Activated T-cell treated with anti-CD3 and anti-CD28 coated beads, Interleukin-2, amount 50 U/mL, for 72 hours (primary cell): ENCODE measurements around the gene NEAT1. TPM values are rescaled to one million over a fixed set of nuclear protein-coding genes. Genes with fewer than 3 reads are reported as not detected.

Experiments used
- ATAC-seq, 2 donors: fragments of 150-1000 bp; cut with Tn5 transposase; replicated peaks in 1 of 2; 2 replicates each; pipeline ENCODE4 v1.10.0; 2021; ENCODE audit warnings: moderate library complexity in 2 of 2, mild to moderate bottlenecking in 1 of 2
- DNase-seq, 2 donors: peaks; one replicate each; pipeline ENCODE4 v3.0.0; 2021 to 2022; ENCODE audit warnings: mixed read lengths in 1 of 2
- H3K27ac Mint-ChIP-seq: one replicate; pipeline ENCODE4 v1.8.0; 2022; ENCODE audit warnings: mild to moderate bottlenecking, moderate library complexity, mixed read lengths
- H3K27me3 Mint-ChIP-seq: one replicate; pipeline ENCODE4 v1.8.0; 2022; ENCODE audit warnings: low read depth, mixed read lengths
- H3K36me3 Mint-ChIP-seq, 2 donors: one replicate each; pipeline ENCODE4 v1.8.0; 2022; ENCODE audit warnings: mixed read lengths in 2 of 2, mild to moderate bottlenecking in 1 of 2; ENCODE audit not compliant: insufficient read depth in 2 of 2
- H3K4me1 Mint-ChIP-seq: one replicate; pipeline ENCODE4 v1.8.0; 2022; ENCODE audit warnings: low read depth, mixed read lengths
- H3K4me3 Mint-ChIP-seq, 2 donors: one replicate each; pipeline ENCODE4 v1.8.0; 2022; ENCODE audit warnings: mild to moderate bottlenecking in 2 of 2, mixed read lengths in 2 of 2, moderate library complexity in 2 of 2
- H3K9me3 Mint-ChIP-seq, 2 donors: one replicate each; pipeline ENCODE4 v1.8.0; 2022; ENCODE audit warnings: mixed read lengths in 2 of 2
- total RNA-seq, 2 donors: library from RNA; stranded (reverse); gene quantifications; one replicate each; pipeline ENCODE4 v1.2.3, GENCODE V29; 2022

NEAT1 gene
- total RNA-seq, 2 donors from 2014 or later, result 678 to 1,151 TPM

GRCh38 chr11:65489035-65489705 lies 66.6 kb downstream of the NEAT1 start:
- H3K36me3 Mint-ChIP-seq, result no peaks in the 10 kb centered on the region
- peak overlapping the region in 1 of 2 donors; percentile 27 for H3K4me3 Mint-ChIP-seq
- no peak overlapping the region for H3K27ac Mint-ChIP-seq
- peaks cover 86% of the 10 kb centered on the region for H3K4me1 Mint-ChIP-seq
- no peak for ATAC-seq
- no peak for DNase-seq
- no peaks in the 10 kb centered on the region for H3K9me3 Mint-ChIP-seq
- no peaks in the 10 kb centered on the region for H3K27me3 Mint-ChIP-seq

- H3K4me1 Mint-ChIP-seq, result peaks cover 89% of the 10 kb centered on the region
- ATAC-seq, result no peak
- peaks cover 0 to 2% of the 10 kb centered on the region in 2 donors for H3K36me3 Mint-ChIP-seq
- H3K4me3 Mint-ChIP-seq, result no peak overlapping the region
- H3K27ac Mint-ChIP-seq, result no peak overlapping the region
- no peaks in the 10 kb centered on the region for H3K27me3 Mint-ChIP-seq
- DNase-seq, result no peak
- no peaks in the 10 kb centered on the region for H3K9me3 Mint-ChIP-seq
Measured at GRCh38 chr11:65489706-65490320, 67.2 kb downstream of the NEAT1 start.

GRCh38 chr11:65491163-65491465 lies 68.5 kb downstream of the NEAT1 start:
- Mint-ChIP-seq H3K27me3 (no peaks in the 10 kb centered on the region), H3K4me1 (peaks cover 89% of the 10 kb centered on the region), H3K9me3 (no peaks in the 10 kb centered on the region), H3K36me3 (peaks cover 0 to 2% of the 10 kb centered on the region in 2 donors), H3K4me3 (no peak overlapping the region), H3K27ac (no peak overlapping the region)
- DNase-seq (no peak), ATAC-seq (no peak)

GRCh38 chr11:65491614-65492386 lies 69.2 kb downstream of the NEAT1 start:
- peak overlapping the region; percentile 98 for H3K27ac Mint-ChIP-seq
- no peaks in the 10 kb centered on the region for H3K27me3 Mint-ChIP-seq
- peak overlapping the region; percentile 87 for H3K4me3 Mint-ChIP-seq
- peaks cover 95% of the 10 kb centered on the region for H3K4me1 Mint-ChIP-seq
- H3K9me3 Mint-ChIP-seq, result no peaks in the 10 kb centered on the region
- DNase-seq (peak in 1 of 2 donors; percentile 29), ATAC-seq (no peak)
- H3K36me3 Mint-ChIP-seq, result peaks cover 0 to 2% of the 10 kb centered on the region in 2 donors

GRCh38 chr11:65492387-65492636 lies 69.7 kb downstream of the NEAT1 start:
- peak overlapping the region; percentile 87 for H3K4me3 Mint-ChIP-seq

GRCh38 chr11:65492637-65493366 lies 70.2 kb downstream of the NEAT1 start:
- peaks cover 0 to 2% of the 10 kb centered on the region in 2 donors for H3K36me3 Mint-ChIP-seq
- peak overlapping the region; percentile 87 for H3K4me3 Mint-ChIP-seq
- no peaks in the 10 kb centered on the region for H3K9me3 Mint-ChIP-seq
- peak; percentile 47 to 61 for DNase-seq
- peak overlapping the region; percentile 98 for H3K27ac Mint-ChIP-seq
- H3K27me3 Mint-ChIP-seq, result no peaks in the 10 kb centered on the region
- peaks cover 91% of the 10 kb centered on the region for H3K4me1 Mint-ChIP-seq
- peak; percentile 9 to 42 for ATAC-seq

More at GRCh38 chr11:65492387-65492636, 69.7 kb downstream of the NEAT1 start:
- Mint-ChIP-seq H3K36me3 (peaks cover 0 to 2% of the 10 kb centered on the region in 2 donors), H3K4me1 (peaks cover 95% of the 10 kb centered on the region), H3K27ac (peak overlapping the region; percentile 98), H3K9me3 (no peaks in the 10 kb centered on the region), H3K27me3 (no peaks in the 10 kb centered on the region)
- DNase-seq (no peak), ATAC-seq (no peak)

- Mint-ChIP-seq H3K4me1 (peaks cover 84% of the 10 kb centered on the region), H3K9me3 (no peaks in the 10 kb centered on the region), H3K36me3 (peaks cover 0 to 2% of the 10 kb centered on the region in 2 donors), H3K27ac (peak overlapping the region; percentile 98), H3K27me3 (no peaks in the 10 kb centered on the region), H3K4me3 (peak overlapping the region; percentile 87)
- DNase-seq (peak in 1 of 2 donors; percentile 11), ATAC-seq (no peak)
Measured at GRCh38 chr11:65493367-65494176, 71.0 kb downstream of the NEAT1 start.

Other genes starting within 250 kb of the NEAT1 start
- 100 to 1,000 TPM in 1 of 2 donors, 10 to 100 TPM in 1; 99.1 to 114 TPM for gene CAPN1, start 240.9 kb upstream of the NEAT1 start, total RNA-seq
- gene POLA2, start 160.8 kb upstream of the NEAT1 start, total RNA-seq, result 10 to 100 TPM; 54.2 to 67.0 TPM
- 1 to 10 TPM; 1.4 to 2.3 TPM for gene CDC42EP2, start 107.9 kb upstream of the NEAT1 start, total RNA-seq
- gene DPF2, start 88.9 kb upstream of the NEAT1 start, total RNA-seq, result 100 to 1,000 TPM; 110 to 139 TPM
- gene TIGD3, start 68.0 kb upstream of the NEAT1 start, total RNA-seq, result 1 to 10 TPM; 1.3 to 1.8 TPM
- gene SLC25A45, start 40.2 kb upstream of the NEAT1 start, total RNA-seq, result 10 to 100 TPM; 16.4 to 18.8 TPM
- gene FRMD8, start 36.2 kb upstream of the NEAT1 start, total RNA-seq, result 10 to 100 TPM; 43.5 to 47.2 TPM
- over 10,000 TPM in 1 of 2 donors, 1,000 to 10,000 TPM in 1; 8,391 to 13,279 TPM for gene MALAT1, start 76.2 kb downstream of the NEAT1 start, total RNA-seq
- 10 to 100 TPM; 77.9 to 83.4 TPM for gene SCYL1, start 102.3 kb downstream of the NEAT1 start, total RNA-seq
- 100 to 1,000 TPM; 106 TPM for gene LTBP3, start 135.6 kb downstream of the NEAT1 start, total RNA-seq
- gene ZNRD2, start 147.7 kb downstream of the NEAT1 start, total RNA-seq, result 10 to 100 TPM; 23.5 to 25.1 TPM
- gene FAM89B, start 149.7 kb downstream of the NEAT1 start, total RNA-seq, result 10 to 100 TPM; 21.4 to 26.7 TPM
- gene EHBP1L1, start 153.3 kb downstream of the NEAT1 start, total RNA-seq, result 100 to 1,000 TPM in 1 of 2 donors, 10 to 100 TPM in 1; 93.9 to 113 TPM
- gene KCNK7, start 173.0 kb downstream of the NEAT1 start, total RNA-seq, result under 1 TPM; 0.34 to 0.39 TPM
- gene MAP3K11, start 191.4 kb downstream of the NEAT1 start, total RNA-seq, result 10 to 100 TPM; 57.3 to 70.1 TPM
- gene PCNX3, start 193.0 kb downstream of the NEAT1 start, total RNA-seq, result 10 to 100 TPM; 45.9 TPM
- gene SIPA1, start 215.3 kb downstream of the NEAT1 start, total RNA-seq, result 100 to 1,000 TPM; 132 to 137 TPM
- gene RELA, start 240.1 kb downstream of the NEAT1 start, total RNA-seq, result 100 to 1,000 TPM; 116 to 121 TPM